GM21360 (cell line): ENCODE results near the gene CEACAM19.
"Not testable (repeated sequence)": the region's sequence is repeated elsewhere in the genome, so short reads cannot be mapped to it uniquely, and the experiment has no call there.

Source experiments
- ATAC-seq: cut with Tn5 transposase; IDR thresholded peaks from one replicate; pipeline ENCODE4 v1.9.1; 2021; ENCODE audit warnings: mild to moderate bottlenecking, moderate library complexity; ENCODE audit not compliant: unreplicated experiment

Gene CEACAM19

DNA sequence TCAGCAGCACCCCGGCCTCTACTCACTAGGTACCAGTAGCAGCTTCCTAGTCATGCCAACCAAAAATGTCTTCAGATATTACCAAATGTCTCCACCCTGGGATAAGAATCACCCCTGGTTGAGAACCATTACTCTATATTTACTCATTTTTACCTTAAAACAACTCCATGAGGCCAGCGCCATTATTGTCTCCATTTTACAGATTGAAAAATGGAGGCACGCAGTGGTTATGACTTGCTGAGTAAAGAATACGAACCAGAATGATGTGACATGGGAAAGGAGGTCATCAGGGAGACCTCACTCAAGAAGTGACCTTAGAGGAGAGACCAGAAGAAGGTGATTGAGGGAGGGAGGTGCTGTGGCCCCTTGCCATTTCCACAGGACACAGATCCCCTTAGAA, 2.2 kb downstream of the CEACAM19 start:
- no peak for ATAC-seq

DNA sequence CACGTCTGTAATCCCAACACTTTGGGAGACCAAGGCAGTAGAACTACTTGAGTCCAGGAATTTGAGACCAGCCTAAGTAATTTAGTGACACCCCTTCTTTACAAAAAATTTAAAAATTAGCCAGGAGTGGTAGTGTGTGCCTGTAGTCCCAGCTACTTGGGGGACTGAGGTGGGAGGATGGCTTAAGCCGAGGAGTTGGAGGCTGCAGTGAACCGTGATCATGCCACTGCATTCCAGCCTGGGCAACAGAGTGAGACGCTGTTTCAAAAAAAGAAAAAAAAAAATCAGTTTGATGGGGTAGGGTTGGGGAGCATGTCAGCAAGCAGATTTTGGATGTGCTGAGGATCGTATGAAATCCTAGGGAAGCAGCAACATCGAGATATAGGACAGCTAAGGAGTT, 4.2 kb downstream of the CEACAM19 start:
- no peak for ATAC-seq

DNA sequence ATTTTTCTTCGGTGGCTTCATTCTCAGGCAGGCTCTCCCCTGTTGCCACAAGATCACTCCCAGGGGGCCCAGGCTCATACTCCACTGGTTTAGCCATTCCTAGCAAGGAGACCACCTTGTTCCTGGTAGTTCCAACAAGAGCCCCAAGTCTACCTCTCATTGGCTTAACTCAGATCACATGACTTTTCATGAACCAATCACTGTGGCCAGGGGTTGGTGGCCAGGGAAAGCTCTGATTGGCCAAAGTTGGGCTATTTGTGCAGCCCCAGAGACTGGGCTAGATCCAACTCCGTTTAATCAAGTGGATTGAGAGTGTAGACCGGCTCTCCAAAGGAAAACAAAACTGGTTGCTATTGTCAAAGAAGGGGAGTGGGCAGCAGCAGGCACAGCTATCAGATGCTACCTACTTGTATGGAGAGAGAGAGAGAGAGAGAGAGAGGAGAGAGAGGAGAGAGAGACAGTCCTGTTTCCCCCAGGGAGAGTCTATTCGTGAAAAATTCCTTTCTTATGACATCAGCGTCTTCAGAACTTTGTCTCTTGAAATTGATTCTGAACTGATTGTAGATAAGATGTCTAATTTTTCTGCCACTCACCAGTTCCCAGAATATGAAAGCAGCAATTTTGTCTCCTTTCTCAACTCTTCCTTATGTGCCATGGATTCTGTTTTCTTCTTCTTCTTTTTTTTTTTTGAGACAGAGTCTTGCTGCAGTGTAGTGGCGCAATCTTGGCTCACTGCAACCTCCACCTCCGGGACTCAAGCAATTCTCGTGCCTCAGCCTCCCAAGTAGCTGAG, 5.9 kb downstream of the CEACAM19 start:
- ATAC-seq: no peak

DNA sequence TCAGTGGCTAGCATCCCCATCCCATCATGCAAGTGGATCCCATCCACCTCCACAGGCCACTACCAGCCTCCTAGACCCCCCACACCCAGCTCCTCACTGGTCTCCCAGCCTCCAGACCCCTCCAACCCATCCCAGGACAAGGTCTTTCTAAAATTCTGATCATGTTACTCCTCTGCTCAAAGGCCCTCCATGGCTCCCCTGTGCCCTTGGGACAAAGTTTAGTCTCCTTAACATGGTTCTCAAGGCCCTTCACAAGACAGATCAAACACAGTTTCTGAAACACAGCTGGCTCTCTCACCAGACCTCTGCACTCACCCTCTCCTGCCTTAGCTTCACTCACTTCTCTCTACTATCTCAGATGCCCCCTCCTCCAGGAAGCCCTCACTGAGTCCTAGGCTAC, 9.3 kb downstream of the CEACAM19 start:
- ATAC-seq: no peak

DNA sequence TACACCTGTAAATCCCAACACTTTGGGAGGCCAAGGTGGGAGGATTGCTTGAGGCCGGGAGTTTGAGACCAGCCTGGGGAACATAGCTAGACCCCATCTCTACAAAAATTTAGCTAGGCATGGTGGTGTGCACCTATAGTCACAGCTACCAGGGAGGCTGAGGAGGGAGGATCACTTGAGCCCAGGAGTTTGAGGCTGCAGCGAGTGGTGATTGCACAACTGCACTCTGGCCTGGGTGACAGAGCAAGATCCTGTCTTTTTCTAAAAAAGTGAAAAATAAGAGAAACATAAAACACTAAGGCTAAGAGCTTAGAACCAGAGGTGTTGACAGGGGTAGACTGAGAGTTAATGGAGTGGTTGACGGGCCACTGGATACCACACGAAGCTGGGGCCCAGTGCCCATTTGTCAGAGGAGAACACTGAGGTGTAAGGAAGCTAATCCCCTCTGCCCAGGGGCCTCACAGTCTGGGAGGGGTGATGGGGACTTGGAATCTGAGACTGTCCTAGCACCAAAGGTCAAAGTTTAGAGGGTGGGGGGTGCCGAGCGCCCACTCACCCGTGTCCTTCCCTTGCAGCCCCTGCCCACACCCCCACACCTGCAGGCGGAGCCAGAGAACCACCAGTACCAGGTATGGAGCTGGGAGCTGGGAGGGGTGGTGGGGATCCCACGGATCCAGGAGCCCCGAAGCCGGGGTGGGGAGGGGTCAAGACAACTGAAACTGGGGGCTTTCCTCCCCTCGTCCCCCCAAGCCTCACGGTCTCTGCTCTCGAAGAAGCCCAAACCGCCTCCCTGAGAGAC, 10.9 kb downstream of the CEACAM19 start:
- no peak for ATAC-seq

DNA sequence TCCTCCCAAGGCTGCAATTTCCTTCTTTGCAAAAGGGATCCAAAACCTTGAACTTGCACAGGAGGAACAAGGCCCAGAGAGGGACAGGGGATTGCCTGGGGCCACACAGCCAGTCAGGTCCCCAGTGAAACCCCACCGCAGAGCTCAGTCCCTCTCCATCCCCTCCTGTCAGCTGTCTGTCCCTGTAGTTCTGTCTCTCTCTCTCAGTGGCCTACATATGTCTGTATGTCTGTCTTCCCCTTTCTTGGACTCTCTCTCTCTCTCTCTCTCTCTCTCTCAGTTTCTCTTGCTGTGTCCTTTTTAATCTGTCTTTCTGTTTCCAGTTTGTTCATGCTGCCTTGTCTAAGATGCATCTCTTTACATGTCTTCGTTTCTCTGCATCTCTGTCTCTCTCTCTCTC, 11.5 kb downstream of the CEACAM19 start:
- ATAC-seq: no peak

DNA sequence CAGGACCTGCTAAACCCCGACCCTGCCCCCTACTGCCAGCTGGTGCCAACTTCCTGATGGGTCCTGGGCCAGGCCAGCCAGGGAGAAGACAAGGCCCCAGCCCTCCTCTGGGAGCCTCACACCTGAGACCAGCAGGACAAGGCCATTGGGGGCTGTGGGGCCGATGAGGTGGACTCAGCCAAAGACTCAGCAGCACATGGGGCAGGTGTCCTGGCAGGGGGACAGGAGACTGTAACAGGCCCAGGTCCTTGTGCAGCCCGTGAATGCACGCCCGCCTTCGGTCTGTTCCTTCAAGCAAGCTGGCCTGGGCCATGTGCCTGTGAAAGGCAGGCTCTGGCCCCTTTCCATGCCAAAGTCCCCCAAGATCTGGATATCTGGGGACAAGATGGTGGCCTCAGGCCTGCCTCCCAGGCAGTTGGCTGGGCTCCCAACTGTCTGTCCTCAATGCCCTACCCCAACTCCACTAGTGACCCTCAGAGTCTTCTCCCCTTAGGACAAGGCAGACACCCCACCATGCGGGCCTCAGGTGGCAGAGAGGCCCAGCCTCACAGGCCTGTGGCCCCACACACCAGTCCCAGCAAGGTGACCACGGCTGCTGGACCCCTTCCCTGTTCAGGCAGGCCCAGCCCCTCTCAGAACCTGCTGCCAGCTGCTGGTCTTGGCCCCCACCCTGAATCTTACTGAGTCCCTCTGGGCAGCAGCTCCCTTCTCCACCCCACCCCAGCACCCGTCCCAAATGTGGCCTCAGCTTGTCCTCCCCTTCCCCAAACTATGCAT, 12.3 kb downstream of the CEACAM19 start:
- ATAC-seq: no peak

DNA sequence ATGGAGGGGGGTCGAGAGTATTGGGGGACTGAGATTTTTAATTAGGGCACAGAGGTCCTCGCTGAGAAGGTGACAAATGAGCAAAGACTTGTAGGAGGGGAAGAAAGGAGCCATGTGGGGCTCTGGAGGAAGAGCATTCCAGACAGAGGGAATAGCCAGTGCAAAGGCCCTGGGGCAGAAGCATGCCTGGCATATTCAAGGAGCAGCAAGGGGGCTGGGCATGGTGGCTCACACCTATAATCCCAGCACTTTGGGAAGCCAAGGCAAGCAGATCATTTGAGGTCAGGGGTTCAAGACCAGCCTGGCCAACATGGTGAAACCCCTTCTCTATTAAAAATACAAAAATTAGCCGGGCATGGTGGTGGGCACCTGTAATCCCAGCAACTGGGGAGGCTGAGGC, 13.1 kb downstream of the CEACAM19 start:
- ATAC-seq: not testable (repeated sequence)

DNA sequence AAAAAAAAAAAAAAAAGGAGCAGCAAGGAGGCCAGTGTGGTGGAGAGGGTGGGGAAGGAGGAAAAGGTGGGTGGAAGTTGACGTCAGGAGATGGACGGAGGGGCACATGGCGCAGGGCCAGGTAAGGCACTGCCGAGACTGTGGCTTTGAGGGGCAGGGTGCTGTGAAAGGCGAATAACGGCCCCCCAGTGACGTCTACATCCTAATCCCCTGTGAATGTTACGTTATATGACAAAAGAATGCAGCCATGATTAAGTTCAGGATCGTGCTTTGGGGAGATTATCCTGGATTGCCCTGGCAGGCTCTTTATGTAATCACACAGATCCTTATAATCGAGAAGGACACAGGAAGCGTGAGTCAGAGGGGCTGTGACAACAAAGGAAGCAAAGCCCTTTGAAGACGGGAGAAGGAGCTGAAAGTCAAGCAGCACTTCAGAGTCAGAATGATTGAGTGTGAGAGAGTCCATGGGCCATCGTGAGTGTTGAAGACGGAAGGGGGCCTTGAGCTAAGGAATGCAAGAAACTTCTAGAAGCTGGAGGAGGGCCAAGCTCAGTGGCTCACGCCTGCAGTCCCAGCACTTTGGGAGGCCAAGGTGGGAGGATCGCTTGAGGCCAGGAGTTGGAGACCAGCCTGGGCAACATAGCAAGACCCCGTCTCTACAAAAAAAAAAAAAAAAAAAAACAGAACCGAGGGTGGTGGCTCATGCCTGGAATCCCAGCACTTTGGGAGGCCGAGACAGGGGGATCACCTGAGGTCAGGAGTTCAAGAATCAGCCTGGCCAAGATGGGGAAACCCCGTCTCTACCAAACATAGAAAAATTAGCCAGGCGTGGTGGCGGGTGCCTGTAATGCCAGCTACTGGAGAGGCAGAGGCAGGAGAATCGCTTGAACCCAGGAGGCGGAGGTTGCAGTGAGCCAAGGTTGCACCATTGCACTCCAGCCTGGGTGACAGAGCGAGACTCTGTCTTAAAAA, 13.9 kb downstream of the CEACAM19 start:
- no peak for ATAC-seq

DNA sequence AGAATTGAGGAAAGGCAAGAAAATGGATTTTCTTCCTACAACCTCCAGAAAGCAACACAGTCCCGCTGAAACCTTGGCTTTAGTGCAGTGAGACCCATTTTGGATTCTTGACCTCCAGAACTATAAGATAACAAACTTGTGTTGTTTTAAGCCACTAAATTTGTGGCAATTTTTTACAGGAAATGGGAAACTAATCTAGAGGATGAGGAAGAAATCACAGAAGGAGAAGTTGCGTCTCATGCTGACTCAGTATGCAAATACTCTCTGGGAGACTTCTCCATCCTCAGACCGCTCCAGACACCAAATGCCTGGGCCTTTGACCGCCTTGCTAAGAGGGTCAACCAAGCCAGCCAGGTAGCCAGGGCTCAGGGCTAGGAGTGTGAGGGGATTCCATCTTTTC, 14.6 kb downstream of the CEACAM19 start:
- ATAC-seq: no peak

DNA sequence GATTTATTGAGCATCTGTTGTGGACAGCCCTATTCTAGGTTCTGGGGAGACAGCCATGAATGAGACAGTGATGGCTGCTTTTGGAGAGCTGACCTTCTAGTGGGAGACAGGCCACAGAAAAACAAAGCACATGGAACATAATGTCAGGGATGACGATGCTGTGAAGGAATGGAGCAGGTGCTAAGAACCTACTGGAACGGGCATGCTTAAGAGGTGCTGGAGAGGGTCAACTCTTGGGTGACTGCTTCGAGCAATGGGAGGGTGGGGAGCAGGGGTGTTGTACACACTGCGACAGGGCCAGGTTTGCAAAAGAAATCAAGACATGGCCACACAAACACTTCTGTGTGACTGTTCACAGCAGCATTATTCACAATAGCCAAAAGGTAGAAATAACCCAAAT, 15.6 kb downstream of the CEACAM19 start:
- ATAC-seq: no peak

DNA sequence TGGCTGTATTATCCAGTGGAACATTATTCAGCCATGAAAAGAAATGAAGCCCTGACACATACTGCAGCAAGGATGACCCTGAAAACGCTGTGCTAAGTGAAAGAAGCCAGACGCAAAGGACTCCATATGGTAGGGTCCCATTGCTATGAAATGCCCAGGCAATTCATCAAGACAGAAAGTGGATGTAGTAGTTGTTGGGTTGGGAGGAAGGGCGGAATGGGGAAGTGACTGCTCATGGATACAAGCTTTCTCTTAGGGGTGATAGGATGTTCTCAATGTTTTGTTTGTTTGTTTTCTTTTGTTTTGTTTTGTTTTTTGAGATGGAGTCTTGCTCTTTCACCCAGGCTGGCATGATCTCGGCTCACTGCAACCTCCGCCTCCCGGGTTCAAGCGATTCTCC, 16.6 kb downstream of the CEACAM19 start:
- no peak for ATAC-seq

DNA sequence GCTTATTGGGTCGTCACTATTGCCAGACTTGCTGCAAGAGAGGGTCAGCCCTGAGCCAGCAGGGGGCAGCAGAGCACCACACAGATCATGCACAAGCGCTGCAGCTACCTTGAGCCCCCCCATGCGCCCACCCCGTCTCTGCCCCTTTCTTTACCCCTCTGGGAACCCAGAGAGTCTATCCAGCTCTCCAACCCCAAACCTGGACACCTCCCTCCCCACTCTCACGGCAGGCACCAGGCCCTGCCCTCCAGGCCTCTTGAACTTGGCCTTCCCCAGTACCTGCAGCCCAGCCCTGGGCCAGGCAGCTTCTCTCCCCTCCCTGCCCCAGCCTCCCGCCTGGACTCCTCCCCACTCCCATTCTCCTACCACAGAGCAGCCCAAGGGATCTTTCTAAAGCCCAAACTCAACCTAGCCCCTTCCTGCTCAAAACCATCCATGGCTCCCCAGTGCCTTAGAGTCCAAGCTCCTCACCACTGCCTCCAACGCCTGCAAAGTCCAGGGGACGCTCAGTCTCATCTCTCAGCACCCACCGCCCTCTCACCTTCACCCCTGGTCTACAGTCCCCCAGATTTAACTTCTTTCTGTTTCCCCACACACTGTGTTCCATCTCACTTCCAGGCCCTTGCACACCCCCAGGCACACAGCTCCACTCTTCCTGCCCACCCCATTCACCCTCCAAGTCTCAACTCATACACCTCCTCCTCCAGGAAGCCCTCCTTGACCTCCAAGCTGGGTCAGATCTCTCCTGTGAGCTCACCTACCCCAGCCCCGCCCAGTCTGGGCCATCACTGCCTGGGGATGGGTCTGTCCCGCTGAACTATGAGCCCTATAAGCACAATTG, 18.2 kb downstream of the CEACAM19 start:
- ATAC-seq: no peak

DNA sequence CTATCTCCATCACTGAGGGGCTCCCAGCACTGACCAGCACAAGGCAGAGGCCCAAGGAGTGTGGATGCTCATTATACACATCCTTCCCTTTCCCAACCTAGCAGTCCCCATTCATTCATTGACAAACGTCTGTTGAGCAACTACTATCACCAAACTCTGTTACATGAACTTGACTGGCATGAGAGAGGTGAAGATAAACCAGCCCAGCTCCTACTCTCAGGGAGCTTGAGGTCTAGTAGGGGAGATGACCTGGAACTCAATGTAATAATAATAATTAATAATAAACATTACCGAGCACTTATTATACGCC, 18.8 kb downstream of the CEACAM19 start:
- ATAC-seq: no peak

DNA sequence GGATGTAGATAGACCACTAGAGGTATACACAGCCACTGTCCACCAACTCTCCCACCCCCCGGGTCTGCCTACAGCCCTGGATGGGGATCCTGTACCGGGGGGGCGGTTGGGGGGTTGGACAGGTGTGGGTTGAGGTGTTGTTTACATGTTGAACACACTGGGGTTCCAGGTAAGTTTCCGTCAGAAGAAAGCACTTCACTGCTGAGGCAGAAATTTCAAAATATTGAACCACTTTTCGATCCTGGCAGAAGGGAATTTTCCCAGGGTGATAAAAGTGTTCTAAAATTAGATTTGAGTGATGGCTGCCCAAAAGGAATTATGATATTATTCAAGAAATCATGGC, 21.1 kb downstream of the CEACAM19 start:
- peak; percentile 19 for ATAC-seq

DNA sequence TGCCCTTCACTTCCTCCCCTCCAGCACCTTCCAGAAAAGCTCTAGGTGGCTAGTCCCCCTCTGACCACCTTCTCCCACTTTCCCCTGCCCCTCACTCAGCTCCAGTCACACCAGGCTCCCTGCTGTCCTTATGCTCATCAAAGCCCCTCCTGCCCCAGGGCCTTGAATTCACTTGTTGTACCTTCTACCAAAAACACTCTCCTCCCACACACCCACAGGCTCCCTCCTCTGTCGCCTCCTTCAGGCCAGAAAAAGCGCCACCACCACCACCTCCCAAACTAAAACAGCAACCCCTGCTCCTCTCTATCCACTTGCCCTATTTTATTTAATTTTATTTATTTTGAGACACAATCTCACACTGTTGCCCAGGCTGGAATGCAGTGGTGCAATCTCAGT, 22.9 kb downstream of the CEACAM19 start:
- ATAC-seq: no peak

DNA sequence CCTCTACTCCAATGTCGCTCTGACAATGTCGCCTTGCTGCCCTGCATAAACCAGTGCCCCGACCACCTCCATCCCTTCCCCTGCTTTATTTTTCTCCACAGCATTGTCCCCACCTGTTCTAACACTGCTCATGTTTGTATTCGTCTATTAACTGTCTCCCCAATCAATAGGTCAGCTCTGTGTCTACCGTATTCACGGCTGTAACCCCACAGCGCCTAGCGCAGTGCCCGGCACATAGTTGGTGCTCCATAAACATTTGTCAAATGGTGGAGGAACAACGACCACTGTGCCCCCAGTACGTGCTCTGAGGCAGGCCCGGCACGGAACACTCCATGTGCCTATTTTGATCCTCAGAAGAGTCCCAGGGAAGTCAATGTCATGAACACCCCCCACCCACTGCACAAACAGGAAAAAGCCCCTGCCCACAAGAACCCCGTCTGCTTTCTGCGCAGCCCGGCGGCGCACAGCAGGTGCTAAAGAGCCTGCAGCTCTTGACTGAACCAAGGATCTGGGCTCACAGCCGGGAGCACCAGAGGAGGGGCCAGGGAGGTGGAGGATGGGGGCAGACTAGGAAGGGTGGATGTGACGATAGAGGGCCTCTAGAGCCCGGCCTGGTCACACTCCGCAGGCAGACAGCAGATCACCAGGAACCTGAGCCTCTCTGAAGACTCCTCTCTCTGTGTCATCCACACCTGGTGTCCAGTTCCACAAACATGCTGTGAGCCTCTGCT, 25.8 kb downstream of the CEACAM19 start:
- no peak for ATAC-seq

DNA sequence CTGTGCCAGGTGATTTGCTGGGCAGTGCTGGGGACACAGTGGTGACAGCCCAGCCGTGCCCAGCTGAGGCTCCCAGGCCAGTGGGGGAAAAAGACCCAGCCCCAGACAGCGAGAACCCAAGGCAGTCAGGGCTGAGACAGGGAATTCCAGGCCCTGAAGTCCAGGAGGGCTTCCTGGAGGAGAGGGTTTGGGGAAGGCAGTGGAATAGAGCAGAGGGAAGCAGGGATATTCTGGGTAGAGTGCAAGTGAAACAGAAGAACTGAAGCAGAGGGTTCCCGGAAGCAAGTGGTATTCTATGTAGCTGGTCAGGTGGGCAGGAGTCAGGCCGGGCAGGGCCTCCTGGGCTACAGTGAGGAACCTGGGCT, 26.4 kb downstream of the CEACAM19 start:
- ATAC-seq: no peak

DNA sequence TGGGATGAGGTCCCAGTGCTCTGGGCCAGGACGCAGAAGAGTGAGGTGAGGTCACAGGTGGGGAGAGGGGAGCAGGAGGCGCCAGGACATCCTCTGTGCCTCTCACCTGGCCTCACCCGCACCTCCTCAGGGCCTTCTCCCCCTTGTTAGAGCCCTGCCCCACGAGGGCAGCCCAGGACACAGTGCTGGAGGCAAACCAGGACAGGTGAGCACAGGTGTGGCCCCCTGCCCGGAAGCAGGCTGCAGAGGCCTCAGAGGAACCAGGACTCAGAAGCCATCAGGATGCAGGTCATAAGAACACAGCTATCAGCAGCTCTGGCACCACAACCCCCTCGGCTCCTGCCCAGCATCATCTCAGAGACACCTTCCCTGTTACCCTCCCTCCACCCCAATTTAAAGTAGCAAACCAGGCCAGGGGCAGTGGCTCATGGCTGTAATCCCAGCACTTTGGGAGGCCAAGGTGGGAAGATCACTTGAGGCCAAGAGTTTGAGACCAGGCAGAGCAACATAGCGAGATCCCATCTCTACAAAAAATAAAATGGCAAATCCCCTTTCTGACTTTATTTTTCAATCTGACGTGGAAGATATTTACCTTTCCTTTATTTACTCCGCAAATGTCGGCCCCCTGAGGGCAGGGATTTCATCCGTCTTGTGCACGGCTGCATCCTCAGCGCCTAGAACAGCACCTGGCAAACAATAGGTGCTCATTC, 27.4 kb downstream of the CEACAM19 start, which contains the start of gene CEACAM16:
CEACAM16 (plus strand) TSS at position 660 of the 710 bp plus-strand sequence. CDS start 2,306 bp downstream, outside the sequence.
- no peak for ATAC-seq
